ELR (cell line): ENCODE measurements around the gene TMEM63C.

Source experiments
- DNase-seq: peaks from one replicate; pipeline ENCODE4 v3.0.0-alpha.2; 2015; ENCODE audit warnings: low read depth

TMEM63C gene

DNA sequence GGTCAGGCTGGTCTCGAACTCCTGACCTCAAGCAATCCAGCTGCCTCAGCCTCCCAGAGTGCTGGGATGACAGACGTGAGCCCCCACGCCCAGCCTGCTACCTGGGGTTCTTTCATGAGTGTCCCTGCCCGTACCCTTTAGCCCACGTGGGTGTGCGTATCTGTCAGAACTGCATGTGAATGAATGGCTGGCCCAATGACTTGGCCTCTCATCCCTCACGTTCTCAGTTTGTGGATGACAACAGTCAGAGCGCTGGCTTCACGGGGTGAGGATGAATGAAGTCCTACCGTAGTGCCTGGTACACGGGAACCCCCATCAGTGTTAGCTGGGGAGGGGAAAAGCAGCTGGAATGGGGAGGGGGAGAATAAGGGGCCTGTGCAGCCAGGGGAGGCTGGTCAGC is 23.9 kb upstream of the TMEM63C start:
- DNase-seq: no peak

DNA sequence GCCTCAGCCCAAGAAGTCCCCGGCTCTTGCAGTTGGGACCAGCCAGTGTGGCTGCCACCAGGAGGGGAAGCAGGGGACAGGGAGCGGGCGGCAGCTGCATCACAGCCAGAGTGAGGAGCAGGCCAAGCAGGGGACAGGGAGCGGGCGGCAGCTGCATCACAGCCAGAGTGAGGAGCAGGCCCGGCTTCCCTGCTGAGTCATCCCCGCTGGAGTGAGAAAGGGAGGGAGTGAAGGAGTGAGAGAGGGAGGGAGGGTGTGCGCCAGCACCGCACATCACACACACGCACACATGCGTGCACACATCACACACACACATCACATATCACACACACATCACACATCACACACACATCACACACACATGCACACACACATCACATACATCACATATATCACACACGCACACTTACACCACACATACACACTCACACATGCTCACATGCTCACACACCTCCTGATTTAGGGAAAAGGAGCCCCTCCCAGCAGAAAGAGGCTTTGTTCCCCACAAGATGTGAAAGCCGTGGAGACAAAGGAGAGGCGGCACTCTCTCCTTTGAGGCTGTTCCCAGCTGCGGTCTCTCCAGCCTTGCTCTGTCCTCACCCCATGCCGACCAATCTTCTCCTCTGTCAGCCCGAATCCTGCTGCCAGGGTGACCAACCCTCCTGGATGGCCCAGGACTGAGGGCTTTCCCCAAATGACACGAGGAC is 23.3 kb upstream of the TMEM63C start:
- DNase-seq: peak; percentile 72

DNA sequence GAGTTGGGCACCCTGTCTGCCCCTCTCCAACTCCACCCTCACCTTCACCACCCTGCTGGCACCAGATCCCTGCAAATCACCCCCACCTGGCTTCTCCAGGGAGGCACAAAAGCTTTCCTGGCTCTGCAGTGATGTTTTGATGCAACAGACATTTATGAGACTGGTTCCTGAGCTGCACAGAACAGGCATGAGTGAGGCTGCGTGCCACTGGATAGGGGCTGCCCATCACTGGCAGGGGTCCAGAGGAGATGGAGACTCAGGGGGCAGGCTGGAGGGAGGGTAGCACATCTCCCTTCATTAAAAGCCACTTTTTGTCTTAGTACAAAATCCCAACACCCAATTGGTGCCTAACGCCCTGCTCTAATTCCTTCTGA is 22.7 kb upstream of the TMEM63C start:
- no peak for DNase-seq

DNA sequence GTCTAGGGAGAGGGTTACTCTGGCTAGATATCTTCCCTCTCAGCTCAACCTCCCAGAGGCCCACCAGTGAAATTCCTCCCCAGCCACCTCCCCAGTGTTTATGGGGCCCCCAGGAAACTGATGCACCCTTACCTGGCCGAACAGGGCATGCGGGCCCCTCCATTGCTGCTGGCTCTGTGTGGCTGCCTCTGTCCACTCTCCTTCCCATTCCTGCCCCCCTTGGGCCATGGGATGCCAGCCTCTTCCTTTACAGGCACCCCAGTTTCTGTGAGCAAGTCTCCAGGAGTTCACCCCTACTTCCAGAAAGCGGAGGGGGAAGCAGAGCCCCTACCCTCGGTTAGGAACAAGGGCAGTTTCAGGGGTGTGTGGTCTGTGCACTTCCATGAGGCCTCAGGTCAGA is 20.6 kb upstream of the TMEM63C start:
- DNase-seq: no peak

DNA sequence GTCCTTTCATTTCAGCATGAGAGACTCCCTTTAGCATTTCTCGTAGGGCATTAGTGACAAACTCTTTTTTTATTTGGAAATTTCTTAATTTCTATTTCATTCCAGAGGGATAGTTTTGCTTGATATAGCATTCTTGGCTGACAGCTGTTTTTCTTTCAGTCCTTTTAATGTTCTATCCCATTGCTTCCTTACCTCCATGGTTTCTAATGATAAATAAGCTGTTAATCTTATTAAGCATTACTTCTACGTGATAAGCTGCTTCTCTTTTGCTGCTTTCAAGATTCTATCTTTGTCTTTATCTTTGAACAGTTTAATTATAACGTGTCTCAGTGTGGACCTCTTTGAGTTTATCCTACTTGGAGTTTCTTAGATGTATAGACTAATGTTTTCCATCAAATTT is 11.6 kb upstream of the TMEM63C start:
- DNase-seq: no peak

DNA sequence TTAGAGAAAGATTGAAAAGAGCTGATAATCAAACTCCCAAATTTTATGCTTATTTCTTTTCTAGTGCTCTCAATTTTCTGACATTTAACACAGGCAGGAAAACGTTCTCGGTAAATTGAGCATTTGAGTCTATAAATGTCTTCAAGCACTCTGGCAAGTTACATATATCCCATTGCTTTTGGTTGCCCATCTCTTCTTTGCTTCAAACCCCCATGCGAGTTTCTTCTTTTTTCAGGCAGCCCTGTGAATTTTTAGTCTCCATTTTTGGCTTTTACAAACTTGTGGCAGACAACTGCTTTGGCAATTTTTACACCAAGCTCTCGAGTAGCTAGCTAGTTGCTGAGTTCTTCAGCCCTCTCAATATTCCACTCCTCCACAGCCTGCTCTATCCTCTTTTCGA is 8.7 kb upstream of the TMEM63C start:
- no peak for DNase-seq

DNA sequence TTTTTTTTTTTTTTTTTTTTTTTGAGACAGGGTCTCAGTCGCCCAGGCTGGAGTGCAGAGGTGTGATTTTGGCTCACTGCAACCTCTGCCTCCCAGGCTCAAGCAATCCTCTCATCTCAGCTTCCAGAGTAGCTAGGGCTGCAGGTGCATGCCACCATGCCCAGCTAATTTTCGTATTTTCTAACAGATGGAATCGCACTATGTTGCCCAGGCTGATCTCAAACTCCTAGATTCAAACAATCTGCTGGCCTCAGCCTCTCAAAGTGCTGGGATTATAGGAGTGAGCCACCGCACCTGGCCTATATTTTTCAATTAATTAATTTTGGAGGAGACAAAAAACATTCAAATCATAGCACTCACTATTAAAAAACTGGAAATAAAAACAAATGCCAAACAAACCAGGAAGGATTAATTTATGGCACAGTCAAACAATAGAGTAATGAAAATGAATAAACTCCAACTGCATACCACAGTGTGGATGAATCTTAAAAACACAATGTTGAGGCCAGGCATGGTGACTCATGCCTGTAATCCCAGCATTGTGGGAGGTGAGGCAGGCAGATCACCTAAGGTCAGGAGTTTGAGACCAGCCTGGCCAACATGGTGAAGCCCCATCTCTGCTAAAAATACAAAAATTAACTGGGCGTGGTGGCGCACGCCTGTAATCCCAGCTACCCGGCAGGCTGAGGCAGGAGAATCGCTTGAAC is 7.5 kb upstream of the TMEM63C start:
- DNase-seq: peak; percentile 32

DNA sequence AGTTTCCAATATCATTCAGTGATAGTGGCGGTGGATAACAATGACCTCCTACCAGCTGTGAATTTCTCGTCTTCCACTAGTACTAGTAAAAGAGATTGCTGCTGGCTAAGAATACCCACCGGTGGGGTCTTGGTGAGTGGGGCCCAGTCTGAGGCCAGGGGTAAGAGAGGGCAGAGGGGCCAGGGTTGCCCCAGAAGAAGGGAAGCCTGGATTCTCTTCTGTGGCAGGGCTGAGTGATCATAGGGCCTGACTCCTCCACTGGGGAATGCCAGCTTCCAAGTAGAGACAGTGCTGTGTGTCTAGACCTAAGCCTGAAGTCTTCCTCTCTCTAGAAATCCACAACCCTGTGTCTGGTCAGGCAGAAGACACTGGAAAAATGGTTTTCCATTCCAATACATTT is 5.8 kb upstream of the TMEM63C start:
- no peak for DNase-seq

DNA sequence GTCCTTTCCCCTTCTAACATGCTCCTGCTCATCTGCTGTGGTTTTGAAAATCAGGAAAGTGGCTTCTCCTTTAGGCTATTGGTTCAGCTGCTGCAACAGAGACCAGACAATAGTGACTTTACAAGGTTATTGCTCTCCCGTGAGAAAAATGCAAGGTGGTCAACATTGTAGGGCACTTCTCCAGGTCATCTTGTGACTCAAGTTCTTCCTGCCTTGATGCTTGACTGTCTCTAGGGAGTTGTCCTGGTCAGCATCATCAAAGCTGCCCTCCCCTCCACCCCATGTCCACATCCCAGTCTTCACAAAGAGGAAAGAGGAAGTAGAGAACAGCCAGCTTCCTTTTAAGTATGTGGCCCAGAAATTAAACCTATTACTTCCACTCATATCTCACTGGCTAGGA is 3.9 kb upstream of the TMEM63C start:
- no peak for DNase-seq

DNA sequence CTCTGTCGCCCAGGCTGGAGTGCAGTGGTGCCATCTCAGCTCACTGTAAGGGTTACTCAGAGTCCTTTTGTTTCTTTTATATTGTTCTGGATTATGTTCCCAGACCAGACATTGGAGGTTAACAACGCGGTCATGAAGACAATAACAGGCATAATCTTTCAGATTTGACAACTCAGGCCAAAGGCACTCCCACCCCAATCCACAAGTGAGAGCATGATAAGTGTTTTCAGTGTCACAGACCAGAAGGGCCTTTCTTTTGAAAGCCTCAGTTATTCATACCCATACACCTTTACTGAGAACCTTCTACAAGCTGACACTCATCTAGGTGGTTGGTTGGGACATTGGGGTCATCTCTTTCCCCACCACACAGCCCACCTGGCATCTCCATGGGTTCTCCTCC is 2.9 kb upstream of the TMEM63C start:
- no peak for DNase-seq

DNA sequence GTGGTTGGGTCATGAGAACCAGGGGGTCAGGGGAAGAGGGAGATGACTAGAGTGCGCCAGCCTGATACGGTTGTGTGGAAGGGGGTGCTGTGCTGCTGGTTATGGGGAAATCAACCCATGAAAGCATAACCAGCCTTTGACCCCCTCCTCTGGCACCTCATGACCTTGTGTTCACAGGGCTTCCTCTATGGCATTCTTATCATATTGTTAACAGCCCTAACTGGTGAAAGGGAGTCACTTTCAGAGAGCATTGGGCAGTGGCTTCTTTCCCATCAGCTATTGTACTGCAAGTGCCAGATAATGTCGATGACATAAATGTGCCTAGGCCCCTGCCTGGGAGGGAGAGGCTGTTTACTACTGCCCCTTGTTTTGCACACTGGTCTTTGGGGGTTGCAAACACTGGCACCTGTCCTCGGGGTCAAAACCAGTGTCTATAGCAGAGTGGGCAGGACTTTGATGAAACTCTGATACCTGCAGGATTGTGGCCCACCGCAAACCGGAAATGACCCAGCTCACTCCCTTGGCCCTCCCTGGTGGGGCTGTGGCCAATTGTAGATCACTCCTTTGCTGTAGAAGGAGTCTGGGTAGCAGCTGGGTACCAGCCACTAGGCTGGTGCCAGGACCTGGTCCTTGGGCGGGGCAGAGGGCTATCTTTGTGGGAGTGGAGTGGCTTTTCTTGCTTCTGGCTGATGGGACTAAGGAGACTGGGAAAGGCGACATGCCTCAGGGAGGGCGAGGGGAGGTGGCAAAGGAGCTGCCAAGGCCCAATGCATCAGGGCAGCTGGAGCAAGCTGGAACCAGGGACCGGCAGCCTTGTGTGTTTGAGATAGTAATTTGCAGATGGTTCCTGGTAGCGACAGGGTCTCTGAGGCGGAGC is 634 bp upstream of the TMEM63C start:
- no peak for DNase-seq

DNA sequence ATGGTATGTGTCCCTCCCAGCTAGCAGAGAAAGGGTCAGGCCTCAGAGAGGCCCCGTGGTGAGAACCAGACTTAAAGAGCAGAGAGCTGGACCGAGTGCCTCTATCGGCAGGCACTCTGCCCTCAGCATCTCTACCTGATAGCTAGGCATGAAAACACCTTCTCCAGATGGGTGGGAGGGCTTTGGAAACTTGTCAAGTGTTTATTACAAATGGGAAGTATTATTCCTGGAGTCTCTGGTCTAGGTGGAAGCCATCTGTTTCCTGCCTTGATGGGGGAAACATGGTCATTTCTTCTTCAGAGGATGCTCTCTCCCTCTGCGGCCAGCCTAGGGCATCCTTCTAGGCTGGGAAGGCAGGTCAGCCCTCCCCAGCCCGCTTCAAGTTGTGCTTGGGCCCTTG is 2.3 kb downstream of the TMEM63C start:
- DNase-seq: no peak

DNA sequence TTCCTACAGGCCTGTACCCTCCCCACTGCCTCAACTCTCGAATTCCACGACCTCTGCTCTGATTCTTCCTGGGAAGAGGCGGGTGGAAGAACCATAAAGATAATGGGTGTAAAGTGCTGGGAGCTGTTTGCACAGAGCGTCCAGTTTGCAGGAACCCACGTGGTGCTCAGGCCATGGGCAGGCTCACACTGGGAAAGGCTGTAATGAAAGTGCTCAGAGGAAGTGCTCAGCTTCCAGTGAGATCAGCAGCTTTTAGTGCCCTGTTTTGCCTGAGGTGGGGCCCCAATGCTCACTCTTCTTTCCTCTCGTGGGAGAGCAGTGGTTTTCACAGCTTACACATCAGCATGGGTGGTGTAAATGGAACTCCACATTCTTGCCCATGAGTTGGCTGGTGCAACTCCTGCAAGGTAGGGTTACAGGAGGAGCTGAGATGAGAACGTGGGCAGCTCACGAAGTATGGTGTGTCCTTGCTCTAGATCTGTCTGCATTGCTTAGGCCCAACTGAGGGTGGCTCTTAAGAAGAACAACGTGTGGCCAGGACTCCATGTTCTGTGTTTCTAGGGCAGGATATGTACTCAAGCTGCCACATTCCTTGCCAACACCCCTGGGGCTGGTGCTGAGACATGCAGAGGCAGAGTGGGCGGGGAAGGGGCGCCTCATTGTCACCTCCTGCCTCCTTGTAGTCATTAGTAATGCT is 2.9 kb downstream of the TMEM63C start:
- DNase-seq: no peak

DNA sequence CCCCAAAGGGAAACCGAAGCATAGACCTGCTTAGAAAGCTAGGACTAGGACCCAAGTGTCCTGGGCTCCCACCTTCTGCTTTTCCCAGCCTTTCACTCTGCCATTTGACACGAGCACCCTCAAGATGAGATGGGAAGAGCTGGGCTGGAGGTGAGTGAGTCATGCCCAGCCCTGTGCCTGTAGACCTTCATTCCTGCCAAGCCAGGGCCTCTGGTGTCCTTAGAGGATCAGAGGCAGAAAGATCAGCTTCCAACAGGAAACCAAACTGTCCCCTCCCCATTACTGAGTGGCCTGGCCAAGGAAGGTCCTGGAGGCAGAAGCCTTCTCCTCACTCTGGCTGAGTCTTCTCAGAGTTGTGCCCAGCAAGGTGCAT is 3.5 kb downstream of the TMEM63C start:
- DNase-seq: no peak

DNA sequence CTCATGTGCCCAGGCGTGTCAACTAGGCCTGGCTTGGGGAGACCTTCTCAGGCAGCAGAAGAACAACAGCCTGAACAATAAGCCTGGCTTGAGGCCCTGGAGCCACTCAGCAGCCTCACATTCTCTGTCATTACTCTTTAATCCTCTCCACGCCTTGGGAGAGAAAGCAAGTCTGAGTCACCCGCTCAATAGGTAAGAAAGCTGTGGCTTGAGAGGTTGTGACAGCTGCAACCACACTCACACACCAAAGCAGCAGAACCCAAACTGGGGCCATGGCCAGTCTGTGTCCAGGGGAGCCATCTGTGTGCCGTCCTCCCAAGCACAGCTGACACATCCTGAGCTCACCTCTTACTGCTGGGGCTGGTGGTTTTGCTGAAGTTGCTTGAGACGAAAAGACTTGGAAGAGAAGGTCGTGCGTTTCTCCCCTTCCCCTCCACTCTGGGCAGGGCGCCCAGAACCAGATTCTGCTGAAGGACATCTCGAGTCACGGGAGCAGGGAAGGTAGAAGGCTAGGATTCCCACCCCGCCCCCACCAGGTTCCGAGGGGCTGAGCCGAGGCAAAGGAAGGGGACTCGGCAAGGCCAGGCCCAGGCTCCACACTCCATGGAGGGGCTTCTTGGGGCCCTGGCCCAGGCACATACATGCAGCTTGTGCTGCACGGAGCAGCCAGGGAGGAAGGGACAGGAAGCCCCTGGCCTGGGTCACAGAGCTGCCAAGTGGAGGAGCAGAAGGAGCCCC is 5.5 kb downstream of the TMEM63C start:
- peak; percentile 25 for DNase-seq

DNA sequence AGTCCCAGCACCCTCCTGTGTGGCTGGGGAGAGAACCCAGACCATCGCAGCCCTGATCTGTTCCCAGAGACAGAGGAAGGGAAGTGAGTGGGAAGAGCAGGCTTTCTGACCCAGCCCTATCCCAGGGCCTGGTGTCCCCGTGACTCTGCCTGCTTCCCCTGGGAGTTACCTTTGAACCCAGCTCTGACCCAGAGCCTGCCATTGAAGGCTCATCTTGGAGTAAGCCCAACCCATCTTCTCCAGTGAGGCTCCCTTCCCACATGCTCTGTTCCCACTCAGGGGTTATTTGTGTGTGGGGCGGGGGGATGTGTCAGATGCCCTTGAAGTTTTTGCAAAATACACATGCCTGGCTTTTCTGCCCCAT is 6.0 kb downstream of the TMEM63C start:
- DNase-seq: no peak

DNA sequence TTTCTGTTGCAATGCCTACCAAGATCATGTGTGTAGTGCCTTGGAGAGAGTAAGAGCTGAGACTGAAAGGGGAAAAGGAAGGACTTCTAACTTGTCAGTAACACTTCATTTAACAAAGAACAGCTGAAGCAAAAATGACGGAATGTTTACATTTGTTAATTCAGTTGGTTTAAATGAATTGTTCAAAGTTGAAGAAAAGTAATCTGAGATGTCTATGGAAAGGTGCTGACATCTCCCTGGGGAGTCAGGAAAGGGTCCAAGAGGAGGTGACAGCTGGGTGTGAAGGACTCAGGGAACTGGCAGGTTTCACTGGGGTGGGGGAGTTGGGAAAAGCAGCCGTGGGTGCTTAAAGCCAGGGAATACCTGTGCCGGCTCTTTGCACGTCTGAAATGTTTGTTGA is 7.9 kb downstream of the TMEM63C start:
- DNase-seq: no peak

DNA sequence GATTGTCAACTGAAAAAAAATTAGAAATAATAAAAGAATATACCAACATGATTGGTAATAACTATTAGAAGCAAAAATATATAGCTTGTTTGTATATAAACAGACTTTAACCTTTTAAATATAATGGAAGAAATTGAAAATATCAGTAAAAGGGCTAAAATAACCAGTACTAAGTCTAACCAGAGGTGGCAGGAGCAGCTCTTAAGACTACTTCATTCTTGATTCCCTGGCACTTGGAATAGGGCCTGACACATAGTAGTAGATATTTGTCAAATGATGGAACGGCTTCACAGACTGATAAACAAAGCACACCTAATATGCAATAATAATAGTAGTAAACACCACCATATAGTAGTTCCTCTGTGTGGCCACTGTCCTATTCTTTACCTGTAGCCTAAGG is 9.4 kb downstream of the TMEM63C start:
- peak; percentile 18 for DNase-seq

DNA sequence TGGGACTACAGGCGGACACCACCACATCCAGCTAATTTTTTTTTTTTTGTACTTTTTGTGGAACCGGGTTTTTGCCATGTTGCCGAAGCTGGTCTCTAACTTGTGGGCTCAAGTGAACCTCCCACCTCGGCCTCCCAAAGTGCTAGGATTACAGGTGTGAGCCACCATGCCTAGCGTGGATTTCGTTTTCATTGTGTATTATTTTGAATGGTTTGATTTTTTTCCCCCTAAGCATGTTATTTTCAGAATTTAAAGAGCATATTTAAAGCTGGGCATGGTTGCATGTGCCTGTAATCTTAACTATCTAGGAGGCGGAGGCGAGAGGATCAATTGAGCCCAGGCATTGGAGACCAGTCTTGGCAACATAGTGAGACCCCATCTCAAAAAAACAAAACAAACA is 13.1 kb downstream of the TMEM63C start:
- DNase-seq: no peak

DNA sequence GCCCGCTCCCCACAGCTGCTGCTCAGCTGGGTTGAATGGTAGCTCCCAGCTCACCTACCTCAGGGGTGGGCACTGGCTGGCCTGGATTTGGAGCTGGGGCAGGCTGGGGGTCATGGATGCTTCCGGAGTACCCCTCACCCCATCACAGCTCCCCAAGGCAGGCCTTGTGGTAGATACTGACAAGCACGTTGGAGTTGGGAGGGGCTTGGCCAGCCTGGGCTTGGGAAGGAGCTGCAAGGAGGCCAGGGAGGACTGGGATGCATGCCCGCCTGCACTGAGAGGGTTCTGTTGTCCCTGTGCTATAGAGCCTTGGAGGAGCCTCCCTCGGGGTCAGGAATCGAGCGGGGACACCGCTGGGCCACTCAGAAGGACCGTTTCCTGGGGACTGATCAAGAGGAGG is 14.2 kb downstream of the TMEM63C start:
- DNase-seq: no peak

DNA sequence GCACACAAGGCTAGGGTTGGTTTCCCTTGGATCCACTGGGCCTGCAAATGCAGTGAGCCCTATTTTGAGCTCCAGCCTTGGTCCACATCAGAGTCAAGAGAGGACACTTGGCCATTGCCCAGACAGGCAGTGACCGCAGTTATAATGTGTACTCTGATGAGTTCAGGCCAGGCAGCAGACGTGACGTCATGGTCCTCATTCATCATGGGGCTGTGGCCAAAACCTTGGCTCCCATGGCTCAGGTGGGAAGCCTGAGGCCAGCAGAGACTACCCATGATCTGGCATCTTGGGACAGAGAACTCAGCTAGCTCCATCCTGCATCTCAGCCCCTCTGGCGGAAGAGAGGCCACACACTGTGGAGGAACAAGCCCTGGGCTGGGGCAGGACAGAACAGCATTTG is 16.4 kb downstream of the TMEM63C start:
- DNase-seq: no peak

DNA sequence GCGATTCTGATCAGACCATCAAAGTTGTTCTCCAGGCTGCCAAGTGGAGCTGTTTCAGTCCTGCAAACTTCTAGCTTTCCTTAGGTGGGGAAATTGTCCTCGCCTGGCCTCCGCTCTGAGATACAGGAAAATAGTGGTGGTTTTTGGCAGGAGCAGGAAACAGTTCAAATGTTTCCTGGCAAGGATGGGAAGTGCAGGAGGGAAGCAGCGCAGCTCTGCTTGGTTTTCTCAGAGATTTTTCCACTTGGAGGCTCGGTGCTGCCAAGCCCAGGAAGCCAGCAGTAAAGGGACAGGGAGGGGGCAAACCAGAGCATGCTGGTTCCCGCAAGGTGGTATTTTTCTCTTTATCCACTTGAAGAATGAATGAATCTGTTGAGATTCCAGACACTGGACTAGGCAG is 17.0 kb downstream of the TMEM63C start:
- DNase-seq: no peak
